ENCODE results near the gene OPN1MW2.
"Not testable (repeated sequence)": the region's sequence is repeated elsewhere in the genome, so short reads cannot be mapped to it uniquely, and the experiment has no call there.

The OPN1MW2 gene

GRCh38 chrX:154219456-154219855 is at the start of gene OPN1MW2:
Gene OPN1MW2 (plus strand): TSS chrX:154219756. CDS start chrX:154219816, 60 bp downstream.
- not testable (repeated sequence) for DNase-seq (ENCODE audit: low read depth in 2 of 2)

GRCh38 chrX:154172535-154172943 is 47.0 kb upstream of the OPN1MW2 start:
- DNase-seq (ENCODE audit: low read depth in 2 of 2) = not testable (repeated sequence)

- not testable (repeated sequence) for DNase-seq (ENCODE audit: low read depth in 2 of 2)
Observed at GRCh38 chrX:154174356-154174755, 45.2 kb upstream of the OPN1MW2 start.

- DNase-seq (ENCODE audit: low read depth in 2 of 2) = not testable (repeated sequence)
Observed at GRCh38 chrX:154182296-154182695, 37.3 kb upstream of the OPN1MW2 start, which contains the start of gene OPN1MW. Gene OPN1MW (plus strand): TSS chrX:154182596. CDS start chrX:154182678, 82 bp downstream.

- DNase-seq (ENCODE audit: low read depth in 2 of 2) = not testable (repeated sequence)
Observed at GRCh38 chrX:154183794-154184193, 35.8 kb upstream of the OPN1MW2 start.

GRCh38 chrX:154192846-154193245 is 26.7 kb upstream of the OPN1MW2 start:
- not testable (repeated sequence) for DNase-seq (ENCODE audit: low read depth in 2 of 2)

GRCh38 chrX:154194316-154194715 is 25.2 kb upstream of the OPN1MW2 start:
- DNase-seq (ENCODE audit: low read depth in 2 of 2) = not testable (repeated sequence)

- DNase-seq (ENCODE audit: low read depth in 2 of 2) = not testable (repeated sequence)
Observed at GRCh38 chrX:154196466-154196865, 23.1 kb upstream of the OPN1MW2 start.

- DNase-seq (ENCODE audit: low read depth in 2 of 2) = not testable (repeated sequence)
Observed at GRCh38 chrX:154209670-154210418, 9.7 kb upstream of the OPN1MW2 start.

GRCh38 chrX:154211057-154211456 is 8.5 kb upstream of the OPN1MW2 start:
- DNase-seq (ENCODE audit: low read depth in 2 of 2) = not testable (repeated sequence)

- not testable (repeated sequence) for DNase-seq (ENCODE audit: low read depth in 2 of 2)
Observed at GRCh38 chrX:154211499-154211898, 8.1 kb upstream of the OPN1MW2 start.

GRCh38 chrX:154225292-154225691 is 5.7 kb downstream of the OPN1MW2 start:
- not testable (repeated sequence) for DNase-seq (ENCODE audit: low read depth in 2 of 2)

- not testable (repeated sequence) for DNase-seq (ENCODE audit: low read depth in 2 of 2)
Observed at GRCh38 chrX:154226706-154227105, 7.2 kb downstream of the OPN1MW2 start.

- not testable (repeated sequence) for DNase-seq (ENCODE audit: low read depth in 2 of 2)
Observed at GRCh38 chrX:154231443-154231842, 11.9 kb downstream of the OPN1MW2 start.

- DNase-seq (ENCODE audit: low read depth in 2 of 2) = not testable (repeated sequence)
Observed at GRCh38 chrX:154233620-154234019, 14.1 kb downstream of the OPN1MW2 start.

GRCh38 chrX:154238939-154239559 is 19.5 kb downstream of the OPN1MW2 start:
- not testable (repeated sequence) for DNase-seq (ENCODE audit: low read depth in 2 of 2)

- not testable (repeated sequence) for DNase-seq (ENCODE audit: low read depth in 2 of 2)
Observed at GRCh38 chrX:154239982-154240503, 20.5 kb downstream of the OPN1MW2 start.

GRCh38 chrX:154247377-154248045 is 28.0 kb downstream of the OPN1MW2 start:
- not testable (repeated sequence) for DNase-seq (ENCODE audit: low read depth in 2 of 2)

- not testable (repeated sequence) for DNase-seq (ENCODE audit: low read depth in 2 of 2)
Observed at GRCh38 chrX:154248076-154248475, 28.5 kb downstream of the OPN1MW2 start.

- not testable (repeated sequence) for DNase-seq (ENCODE audit: low read depth in 2 of 2)
Observed at GRCh38 chrX:154257282-154257681, 37.7 kb downstream of the OPN1MW2 start, which contains the start of gene OPN1MW3. Gene OPN1MW3 (plus strand): TSS chrX:154257582. CDS start chrX:154257620, 38 bp downstream.

GRCh38 chrX:154258711-154259110 is 39.2 kb downstream of the OPN1MW2 start:
- DNase-seq (ENCODE audit: low read depth in 2 of 2) = not testable (repeated sequence)

- not testable (repeated sequence) for DNase-seq (ENCODE audit: low read depth in 2 of 2)
Observed at GRCh38 chrX:154263072-154263471, 43.5 kb downstream of the OPN1MW2 start.

Measured in stimulated activated CD8-positive, alpha-beta memory T cell treated with anti-CD3 and anti-CD28 coated beads, Interleukin-15, amount 100 ng/mL, for 48 hours (primary cell).